Urothelium cell line (cell line): ENCODE results near the gene PPP1R15A.
"Not testable (repeated sequence)": the region's sequence is repeated elsewhere in the genome, so short reads cannot be mapped to it uniquely, and the experiment has no call there.

Experiments
- DNase-seq: peaks from one replicate; pipeline ENCODE4 v3.0.0; 2011; ENCODE audit warnings: low spot score, mixed read lengths
- FAIRE-seq: peaks from 2 replicates; lab custom pipeline; 2011; peaks lifted over from hg19 to GRCh38; lab: Jason Lieb, UNC

The PPP1R15A gene

DNA sequence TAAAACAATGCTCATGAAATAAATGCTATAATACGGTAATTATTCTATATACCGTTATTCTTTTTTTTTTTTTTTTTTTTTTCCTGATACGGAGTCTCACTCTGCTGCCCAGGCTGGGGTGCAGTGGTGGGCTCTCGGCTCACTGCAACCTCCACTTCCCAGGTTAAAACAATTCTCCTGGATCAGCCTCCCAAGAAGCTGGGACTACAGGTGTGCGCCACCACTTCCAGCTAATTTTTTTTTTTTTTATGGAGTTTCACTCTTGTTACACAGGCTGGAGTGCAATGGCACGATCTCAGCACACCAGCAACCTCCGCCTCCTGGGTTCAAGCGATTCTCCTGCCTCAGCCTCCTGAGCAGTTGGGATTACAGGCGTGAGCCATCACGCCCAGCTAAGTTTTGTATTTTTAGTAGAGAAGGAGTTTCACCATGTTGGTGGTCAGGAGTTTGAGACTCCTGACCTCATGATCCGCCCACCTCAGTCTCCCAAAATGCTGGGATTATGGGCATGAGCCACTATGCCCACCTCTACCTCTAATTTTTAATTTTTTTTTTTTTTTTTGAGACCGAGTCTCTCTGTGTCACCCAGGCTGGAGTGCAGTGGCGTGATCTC is 6.9 kb downstream of the PPP1R15A start:
- FAIRE-seq (no peak), DNase-seq (no peak)

GRCh38 chr19:48879696-48880095 is 7.5 kb downstream of the PPP1R15A start:
- DNase-seq, FAIRE-seq: not testable (repeated sequence)

- DNase-seq (no peak), FAIRE-seq (no peak)
These were observed 9.8 kb downstream of the PPP1R15A start for GRCh38 chr19:48881741-48882657.

- no peak for DNase-seq
- no peak for FAIRE-seq
These were observed 11.5 kb downstream of the PPP1R15A start for GRCh38 chr19:48883726-48884125.

- DNase-seq: no peak
- no peak for FAIRE-seq
These were observed 15.8 kb downstream of the PPP1R15A start for GRCh38 chr19:48887861-48888612.

- DNase-seq, FAIRE-seq: not testable (repeated sequence)
These were observed 17.3 kb downstream of the PPP1R15A start for GRCh38 chr19:48889496-48889895.

GRCh38 chr19:48890551-48890950 is 18.3 kb downstream of the PPP1R15A start:
- no peak for DNase-seq
- no peak for FAIRE-seq

- DNase-seq (no peak), FAIRE-seq (no peak)
These were observed 23.0 kb downstream of the PPP1R15A start for GRCh38 chr19:48895226-48895625.

DNA sequence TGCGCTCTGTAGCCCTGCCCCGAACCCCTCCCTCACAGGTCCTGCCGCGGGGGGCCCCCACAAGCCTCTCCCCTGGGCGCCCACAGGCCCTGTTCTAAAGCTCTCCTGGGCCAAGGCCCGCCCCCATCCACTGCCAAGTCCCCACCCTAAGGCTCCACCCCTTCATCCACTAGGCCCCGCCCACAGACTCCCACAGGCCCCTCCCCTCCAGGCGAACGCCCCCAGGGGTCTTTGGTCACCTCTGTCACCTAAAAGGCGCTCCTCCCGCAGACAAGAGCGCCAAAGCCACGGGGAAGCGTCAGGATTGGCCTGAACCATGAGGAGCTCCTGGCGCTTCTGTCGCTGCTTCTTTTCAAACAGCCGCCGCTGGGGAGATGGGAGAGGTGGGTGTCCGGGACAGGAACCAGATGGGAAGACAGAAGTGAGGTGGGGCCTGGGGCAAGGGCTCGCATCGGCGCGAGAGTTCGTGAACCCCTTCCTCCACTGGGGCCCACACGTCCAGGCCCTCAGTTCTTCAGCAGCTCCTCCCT is 24.0 kb downstream of the PPP1R15A start:
- DNase-seq: no peak

DNA sequence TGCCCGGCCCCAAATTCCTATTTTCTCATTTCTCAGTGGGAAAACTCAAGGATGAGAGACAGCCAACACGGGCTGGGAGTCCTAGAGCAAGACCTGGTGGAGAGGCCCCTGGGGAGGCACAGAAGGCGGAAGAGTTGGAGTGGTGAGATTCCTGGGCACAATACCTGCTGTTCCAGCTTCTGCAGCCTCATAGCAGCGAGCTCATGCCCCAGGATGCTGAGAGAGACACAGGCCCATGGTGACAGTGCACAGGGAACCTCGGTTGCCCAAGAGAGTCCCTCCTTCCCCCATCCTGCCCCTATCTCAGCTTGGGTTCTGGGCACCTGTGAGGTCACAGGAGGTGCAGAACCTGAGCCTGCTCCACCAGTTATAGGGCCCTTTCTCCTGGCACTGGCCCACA is 25.0 kb downstream of the PPP1R15A start:
- DNase-seq (no peak), FAIRE-seq (no peak)

More for the DNA sequence above, 24.0 kb downstream of the PPP1R15A start:
- FAIRE-seq: no peak

DNA sequence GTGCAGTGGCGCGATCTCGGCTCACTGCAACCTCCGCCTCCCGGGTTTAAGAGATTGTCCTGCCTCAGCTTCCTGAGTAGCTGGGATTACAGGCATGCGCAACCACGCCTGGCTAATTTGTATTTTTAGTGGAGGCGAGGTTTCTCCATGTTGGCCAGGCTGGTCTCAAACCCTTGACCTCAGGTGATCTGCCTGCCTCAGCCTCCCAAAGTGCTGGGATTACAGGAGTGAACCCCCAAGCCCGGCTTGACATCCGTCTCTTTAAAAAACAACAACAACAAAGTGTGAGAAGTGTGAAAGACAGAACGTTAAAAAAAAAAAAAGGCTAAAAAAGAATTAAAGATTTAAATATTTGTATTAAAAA is 27.1 kb downstream of the PPP1R15A start:
- not testable (repeated sequence) for DNase-seq, FAIRE-seq

DNA sequence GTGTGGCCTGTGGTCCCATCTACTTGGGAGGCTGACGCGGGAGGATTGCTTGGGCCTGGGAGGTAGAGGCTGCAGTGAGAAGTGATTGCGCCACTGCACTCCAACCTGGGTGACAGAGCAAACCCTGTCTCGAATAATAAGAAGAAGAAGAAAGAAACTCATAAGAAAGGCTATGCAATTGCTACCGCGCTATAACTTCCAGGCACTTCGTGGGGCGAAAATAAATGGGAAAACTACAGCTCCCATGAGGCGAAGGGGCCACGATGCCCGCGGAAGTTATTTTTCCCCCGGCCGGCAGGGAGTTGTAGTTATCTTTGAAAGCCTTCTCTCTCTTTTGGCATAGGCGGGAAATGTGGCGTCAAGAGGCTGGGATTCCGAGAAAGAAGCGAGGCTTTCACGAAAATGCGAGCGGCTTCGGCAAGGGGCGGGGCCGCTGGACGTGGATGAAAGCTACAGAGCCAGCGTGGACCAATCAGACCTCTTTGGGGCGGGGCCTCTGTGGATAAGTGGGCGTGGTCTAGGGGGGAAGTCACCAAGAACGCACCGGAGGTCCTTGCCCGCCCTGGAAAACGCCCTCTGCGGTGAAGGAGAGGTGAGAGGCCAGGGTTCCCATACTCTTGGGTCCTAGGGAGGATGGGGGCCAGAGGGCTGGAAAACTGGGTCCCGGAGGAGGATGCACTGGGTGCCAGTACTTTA is 27.7 kb downstream of the PPP1R15A start, which contains the start of gene NUCB1:
Gene NUCB1, plus strand, starts transcription at position 532 of the 696 bp plus-strand sequence. CDS start 485 bp downstream, outside the sequence.
- peak; percentile 99 for DNase-seq
- FAIRE-seq: peak; percentile 95

- DNase-seq: peak; percentile 36
These were observed 28.5 kb downstream of the PPP1R15A start for GRCh38 chr19:48900477-48901406.

GRCh38 chr19:48902291-48902690 is 30.1 kb downstream of the PPP1R15A start:
- not testable (repeated sequence) for DNase-seq, FAIRE-seq

More at GRCh38 chr19:48900477-48901406, 28.5 kb downstream of the PPP1R15A start:
- FAIRE-seq: no peak

GRCh38 chr19:48903788-48904187 is 31.6 kb downstream of the PPP1R15A start:
- DNase-seq: not testable (repeated sequence)

GRCh38 chr19:48905664-48906063 is 33.4 kb downstream of the PPP1R15A start:
- DNase-seq (no peak), FAIRE-seq (no peak)

More at GRCh38 chr19:48903788-48904187, 31.6 kb downstream of the PPP1R15A start:
- FAIRE-seq: peak; percentile 17

- DNase-seq (no peak), FAIRE-seq (no peak)
These were observed 34.1 kb downstream of the PPP1R15A start for GRCh38 chr19:48906324-48906723.

- no peak for DNase-seq
- no peak for FAIRE-seq
These were observed 35.5 kb downstream of the PPP1R15A start for GRCh38 chr19:48907671-48908070.
